HG03571 (cell line): ENCODE measurements around the gene EXT2.

ENCODE experiments used
- ATAC-seq: cut with Tn5 transposase; IDR thresholded peaks from one replicate; pipeline ENCODE4 v1.9.1; 2021; ENCODE audit not compliant: unreplicated experiment

Gene EXT2

GRCh38 chr11:44095506-44096359 lies at the start of gene EXT2:
Gene EXT2, plus strand, starts transcription at chr11:44095678. Its CDS starts 12,035 bp downstream, at chr11:44107713.
- peak; percentile 95 for ATAC-seq

DNA sequence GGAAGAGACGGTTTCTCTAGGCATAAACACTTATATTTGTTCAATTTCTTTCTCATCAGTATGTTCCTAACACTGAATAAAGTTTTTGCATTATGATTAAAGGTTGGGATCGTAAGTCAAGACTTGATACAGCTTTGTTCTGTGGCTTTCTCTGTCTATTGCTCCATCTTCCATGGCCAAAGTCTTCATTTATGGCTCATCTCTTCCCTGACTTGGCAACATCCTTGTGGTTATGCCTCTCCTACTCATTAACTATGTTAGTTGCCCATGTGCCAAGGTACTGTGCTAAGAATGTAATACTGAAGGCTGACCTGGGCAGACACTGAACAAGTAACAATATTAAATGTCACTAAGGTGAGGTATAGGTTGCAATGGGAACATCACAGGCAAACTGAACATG lies 49.3 kb upstream of the EXT2 start:
- no peak for ATAC-seq

DNA sequence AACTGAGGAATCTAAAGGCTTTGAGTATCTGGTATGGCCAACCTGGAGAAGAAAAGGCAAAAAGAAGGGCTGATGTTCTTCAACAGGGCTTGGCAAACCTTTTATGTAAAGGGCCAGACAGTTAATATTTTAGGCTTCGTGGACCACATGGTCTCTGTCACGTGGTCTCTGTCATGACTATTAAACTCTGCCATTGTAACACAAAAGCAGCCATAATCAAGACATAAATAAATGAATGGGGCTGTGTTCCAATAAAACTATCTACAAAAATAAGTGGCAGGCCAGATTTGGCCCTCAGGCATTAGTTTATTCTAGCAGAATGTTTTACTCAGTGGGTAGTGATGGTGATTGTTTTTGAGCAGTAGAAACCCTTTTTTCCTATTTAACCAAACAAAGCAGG lies 48.2 kb upstream of the EXT2 start:
- no peak for ATAC-seq

- ATAC-seq = no peak
These were observed 47.5 kb upstream of the EXT2 start, which contains the start of gene ACCSL for GRCh38 chr11:44047931-44048431. Gene ACCSL, plus strand, starts transcription at chr11:44047981. Its CDS starts 56 bp downstream, at chr11:44048037.

DNA sequence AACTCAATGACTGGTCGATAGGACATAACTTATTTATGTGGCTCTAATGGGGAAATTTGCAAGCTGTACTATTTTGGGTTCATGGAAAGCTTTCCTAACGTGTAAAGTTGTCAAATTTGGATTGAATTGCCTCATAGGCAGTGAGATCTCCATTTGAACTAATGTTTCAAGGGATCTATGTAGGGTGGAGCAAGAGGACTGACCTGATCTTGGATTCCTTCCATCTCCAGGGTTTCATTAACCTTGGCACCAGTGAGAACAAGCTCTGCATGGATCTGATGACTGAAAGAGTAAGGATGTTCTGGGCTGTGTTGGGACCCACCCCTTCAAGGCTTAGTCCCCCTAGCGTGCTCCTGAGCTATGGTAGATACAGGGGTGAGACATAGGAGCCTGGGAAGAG lies 45.6 kb upstream of the EXT2 start:
- ATAC-seq = no peak

DNA sequence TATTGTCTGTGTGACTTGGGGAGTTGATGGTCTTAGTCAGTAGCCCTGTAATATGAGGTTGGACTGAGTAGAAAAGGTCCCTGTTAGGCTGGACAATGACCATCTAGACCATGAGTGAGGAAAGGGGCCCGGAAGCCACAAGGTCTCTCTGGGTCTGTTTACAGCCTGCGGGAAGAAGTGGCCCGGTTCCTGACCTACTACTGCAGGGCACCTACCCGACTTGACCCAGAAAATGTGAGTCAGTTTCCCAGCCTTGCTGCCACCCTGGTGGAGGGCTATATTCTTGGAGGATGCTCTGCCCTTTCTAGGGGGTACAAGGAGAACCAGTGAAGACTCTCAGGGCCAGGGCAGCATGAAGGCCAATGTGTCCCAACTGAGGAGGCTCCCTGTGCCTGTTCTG lies 44.3 kb upstream of the EXT2 start:
- no peak for ATAC-seq

- ATAC-seq = no peak
These were observed 38.1 kb upstream of the EXT2 start for GRCh38 chr11:44057340-44057739.

GRCh38 chr11:44058275-44058674 lies 37.2 kb upstream of the EXT2 start:
- ATAC-seq = no peak

DNA sequence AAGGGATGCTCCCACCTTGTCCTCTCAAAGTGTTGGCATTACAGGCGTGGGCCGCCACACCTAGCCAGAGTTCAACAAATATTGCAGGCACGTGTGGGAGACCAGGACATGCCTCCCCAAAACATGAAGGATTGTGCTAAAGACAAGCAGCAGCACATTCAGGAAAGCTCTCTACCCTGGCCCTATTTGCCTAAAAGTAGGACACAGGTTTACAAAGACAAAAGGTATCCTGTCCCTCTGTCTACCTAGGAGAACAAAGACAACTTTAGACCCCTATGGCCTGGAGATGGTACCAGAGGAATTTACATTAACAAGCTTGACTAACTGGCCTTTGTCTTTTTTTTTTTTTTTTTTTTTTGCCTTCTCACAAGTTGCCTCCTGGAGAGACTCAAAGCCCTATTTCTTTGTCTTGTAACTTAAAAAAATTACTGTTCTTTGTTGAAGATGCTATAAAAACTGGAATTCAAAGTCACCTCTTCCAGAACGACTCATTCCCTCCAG lies 30.3 kb upstream of the EXT2 start:
- no peak for ATAC-seq

DNA sequence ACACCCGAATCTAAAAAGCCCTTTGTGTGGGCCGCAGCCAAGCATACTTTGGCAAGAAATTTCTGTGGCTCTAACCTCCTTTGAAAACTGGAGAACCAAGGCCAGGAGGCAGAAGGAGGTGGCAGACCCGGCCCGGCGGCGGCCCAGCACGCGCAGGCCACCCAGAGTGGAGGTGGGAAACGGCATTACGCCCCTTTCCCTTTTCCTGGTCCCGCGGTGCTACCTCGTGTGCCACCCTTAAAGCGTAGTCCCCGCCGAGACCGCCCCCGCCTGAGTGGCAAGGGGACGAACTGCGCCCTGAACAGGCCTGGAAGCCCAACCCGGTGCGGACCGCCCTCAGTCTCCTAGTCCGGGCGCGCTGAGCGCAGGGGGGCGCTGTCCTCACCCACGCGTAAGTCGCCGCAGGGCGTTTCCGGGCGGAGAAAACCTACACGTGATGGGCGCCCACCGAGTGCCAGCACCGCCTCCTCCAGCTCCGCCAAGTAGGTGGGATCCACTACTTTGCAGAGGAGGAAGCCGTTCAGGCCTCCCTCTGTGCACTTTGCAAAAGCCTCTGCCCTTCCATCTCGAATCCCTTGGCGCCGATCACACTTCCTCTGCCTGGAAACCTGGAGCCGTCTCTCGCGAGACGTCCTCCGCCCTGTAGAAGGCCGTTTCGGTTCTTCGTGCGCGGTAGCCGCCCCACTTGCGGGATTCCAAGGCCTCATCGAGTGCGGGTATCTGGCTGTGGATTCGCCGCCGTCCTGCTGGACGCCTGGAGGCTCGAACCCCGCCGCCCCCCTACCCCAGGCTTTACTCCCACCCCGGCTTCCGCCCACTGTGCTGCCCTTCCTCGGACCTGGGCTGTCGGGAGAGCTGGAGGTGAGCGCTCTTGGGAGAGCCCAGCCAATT lies 29.4 kb upstream of the EXT2 start, which contains the start of gene ACCS:
Gene ACCS, plus strand, starts transcription at position 430 of the 891 bp plus-strand sequence. CDS start 1,358 bp downstream, outside the sequence.
- ATAC-seq = peak; percentile 96

DNA sequence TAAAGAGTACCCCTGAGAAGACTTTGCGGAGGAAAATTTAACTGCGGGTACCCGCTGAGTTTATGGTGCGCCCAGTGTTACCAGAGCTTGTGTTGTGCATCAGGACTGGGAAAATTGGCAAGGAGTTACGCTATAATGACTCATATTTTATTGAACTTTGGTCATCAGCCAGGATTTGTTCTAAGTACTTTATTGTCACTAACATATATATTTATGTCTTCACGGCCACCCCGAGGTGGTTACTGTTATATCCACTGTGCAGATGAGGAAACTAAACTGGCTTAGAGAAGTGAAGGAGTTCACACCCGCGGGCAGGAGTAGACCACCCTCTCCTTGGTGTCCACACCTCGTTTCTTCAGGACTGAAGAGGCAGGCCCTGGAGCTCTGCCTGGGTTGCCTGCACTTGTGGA lies 28.7 kb upstream of the EXT2 start:
- ATAC-seq = no peak

- ATAC-seq = no peak
These were observed 28.2 kb upstream of the EXT2 start for GRCh38 chr11:44067266-44067665.

DNA sequence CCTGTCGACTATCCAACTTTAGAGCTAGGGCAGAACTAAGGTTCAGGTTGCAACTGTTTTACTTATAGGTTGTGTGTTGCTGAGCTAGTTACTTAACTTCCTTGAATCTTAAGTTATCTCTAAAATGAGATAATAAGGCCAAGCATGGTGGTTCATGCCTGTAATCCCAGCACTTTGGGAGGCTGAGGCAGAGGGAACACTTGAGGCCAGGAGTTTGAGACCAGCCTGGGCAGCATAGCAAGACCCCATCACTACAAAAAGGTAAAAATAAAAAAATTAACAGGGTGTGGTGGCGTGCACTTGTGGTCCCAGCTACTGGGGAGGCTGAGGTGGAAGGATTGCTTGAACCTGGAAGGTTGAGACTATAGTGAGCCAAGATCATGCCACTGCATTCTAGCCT lies 27.3 kb upstream of the EXT2 start:
- no peak for ATAC-seq

- ATAC-seq = no peak
These were observed 24.3 kb upstream of the EXT2 start for GRCh38 chr11:44071157-44071556.

DNA sequence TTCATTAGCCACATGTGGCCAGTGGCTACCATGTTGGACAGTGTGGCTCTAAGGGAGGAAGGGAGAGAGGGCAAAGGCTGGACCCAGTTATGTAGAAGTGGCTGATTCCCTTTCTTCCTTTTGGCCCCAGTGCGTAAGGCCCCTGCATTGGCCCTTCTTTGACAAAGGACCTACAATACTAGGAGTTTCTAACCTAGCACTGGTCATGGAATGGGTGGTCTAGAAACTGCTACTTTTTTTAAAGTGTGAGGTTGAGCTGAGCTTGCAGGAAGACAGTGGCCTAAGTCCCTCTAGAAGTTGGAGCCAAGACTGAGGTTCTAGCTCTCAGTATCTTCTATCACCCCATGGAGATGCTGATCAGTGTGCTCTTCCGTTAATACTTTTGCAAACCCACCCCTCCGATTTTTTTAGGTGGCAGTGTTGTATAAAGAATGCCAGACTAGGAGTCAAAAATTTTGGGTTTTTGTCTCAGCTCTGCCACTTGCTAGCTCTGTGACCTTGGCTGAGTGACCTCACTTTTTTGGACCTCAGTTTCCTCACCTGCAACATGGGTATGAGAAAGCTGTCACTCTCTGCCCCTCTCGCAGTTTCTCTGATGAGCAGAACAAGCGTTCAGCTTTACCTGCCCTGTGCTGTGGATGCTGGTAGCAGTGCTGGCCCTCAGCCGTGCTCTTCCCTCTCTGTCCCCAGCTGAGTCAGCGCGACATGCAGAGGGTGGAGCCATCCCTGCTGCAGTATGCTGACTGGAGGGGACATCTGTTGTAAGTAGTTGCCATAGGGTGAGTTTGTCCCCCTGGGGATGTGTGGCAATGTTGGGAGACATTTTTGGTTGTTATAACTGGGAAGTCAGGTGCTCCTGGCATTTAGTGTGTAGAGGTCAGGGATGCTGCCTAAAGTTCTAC lies 22.5 kb upstream of the EXT2 start:
- ATAC-seq = no peak

DNA sequence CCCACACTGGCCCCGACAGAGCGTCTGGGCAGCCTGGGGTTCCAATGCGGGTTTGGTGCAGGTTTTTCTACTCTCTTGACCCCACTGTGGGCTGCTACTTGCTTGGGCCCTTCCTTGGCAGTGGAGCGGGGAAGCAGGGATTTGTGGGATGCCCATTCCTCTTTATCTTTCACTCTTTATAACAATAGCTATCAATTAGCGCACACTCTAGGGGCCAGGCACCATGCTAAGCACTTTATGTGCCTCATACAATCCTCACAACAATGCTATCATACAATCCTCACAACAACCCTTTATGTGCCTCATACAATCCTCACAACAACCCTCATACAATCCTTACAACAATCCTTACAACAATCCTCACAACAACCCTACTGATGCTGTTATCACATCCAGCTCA lies 16.7 kb upstream of the EXT2 start:
- ATAC-seq = no peak

GRCh38 chr11:44079376-44079775 lies 16.1 kb upstream of the EXT2 start:
- no peak for ATAC-seq

DNA sequence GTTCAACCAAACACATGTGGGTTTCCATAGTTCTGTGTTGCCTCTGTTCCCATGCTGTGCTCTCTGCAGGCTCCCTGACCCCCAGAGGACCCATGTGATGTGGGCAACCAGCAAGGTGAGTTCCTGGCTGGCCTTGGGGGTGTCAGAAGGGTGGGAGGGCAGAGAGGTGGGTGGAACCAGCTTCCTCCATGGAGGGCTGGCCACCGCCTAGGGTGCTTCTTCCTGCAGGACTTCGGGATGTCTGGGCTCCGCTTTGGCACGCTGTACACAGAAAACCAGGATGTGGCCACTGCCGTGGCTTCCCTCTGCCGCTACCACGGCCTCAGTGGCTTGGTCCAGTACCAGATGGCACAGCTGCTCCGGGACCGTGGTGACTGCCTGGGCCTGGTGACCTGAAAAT lies 14.5 kb upstream of the EXT2 start:
- ATAC-seq = no peak

GRCh38 chr11:44082645-44083044 lies 12.8 kb upstream of the EXT2 start:
- ATAC-seq = no peak

GRCh38 chr11:44083433-44083832 lies 12.0 kb upstream of the EXT2 start:
- ATAC-seq = no peak
